ENCODE results near the gene TEX22. TPM values are rescaled to one million over a fixed set of nuclear protein-coding genes. Genes with fewer than 3 reads are reported as not detected.

TEX22 gene
- total RNA-seq, 2 donors from 2014 or later, result 0.23 to 0.71 TPM

DNA sequence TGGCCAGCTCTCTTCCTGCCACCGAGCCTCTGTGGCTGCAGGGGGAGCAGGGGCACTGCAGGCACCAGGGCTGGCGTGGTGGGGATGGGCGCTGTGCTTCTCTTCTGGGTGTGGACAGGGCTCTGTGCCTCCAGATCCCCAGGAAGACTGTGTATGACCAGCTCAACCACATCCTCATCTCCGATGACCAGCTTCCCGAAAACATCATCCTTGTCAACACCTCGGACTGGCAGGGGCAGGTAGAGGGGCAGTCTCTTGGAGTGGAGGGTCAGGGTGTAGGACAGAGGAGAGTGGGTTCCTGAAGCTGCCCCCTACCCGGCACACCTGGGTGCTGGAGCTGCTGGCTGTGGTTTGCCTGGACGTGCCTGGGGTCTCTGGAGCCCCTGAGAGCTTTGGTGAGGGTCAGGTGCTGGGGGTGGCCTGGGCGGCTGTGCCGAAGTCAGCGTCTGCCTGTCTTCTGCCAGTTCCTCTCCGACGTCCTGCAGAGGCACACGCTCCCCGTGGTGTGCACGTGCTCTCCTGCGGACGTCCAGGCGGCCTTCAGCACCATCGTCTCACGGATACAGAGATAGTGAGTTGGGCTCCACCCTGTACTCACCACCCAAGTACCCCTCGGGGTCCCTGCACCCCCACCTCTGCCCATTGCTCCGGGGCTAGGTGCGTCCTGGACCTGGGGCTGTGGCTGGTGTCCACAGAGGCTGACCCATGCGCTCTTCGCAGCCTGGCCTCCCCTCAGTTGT lies 15.8 kb upstream of the TEX22 start:
- no peak for DNase-seq (ENCODE audit: low spot score)
- intact Hi-C loops (cut with DNase I), result no loop called here

DNA sequence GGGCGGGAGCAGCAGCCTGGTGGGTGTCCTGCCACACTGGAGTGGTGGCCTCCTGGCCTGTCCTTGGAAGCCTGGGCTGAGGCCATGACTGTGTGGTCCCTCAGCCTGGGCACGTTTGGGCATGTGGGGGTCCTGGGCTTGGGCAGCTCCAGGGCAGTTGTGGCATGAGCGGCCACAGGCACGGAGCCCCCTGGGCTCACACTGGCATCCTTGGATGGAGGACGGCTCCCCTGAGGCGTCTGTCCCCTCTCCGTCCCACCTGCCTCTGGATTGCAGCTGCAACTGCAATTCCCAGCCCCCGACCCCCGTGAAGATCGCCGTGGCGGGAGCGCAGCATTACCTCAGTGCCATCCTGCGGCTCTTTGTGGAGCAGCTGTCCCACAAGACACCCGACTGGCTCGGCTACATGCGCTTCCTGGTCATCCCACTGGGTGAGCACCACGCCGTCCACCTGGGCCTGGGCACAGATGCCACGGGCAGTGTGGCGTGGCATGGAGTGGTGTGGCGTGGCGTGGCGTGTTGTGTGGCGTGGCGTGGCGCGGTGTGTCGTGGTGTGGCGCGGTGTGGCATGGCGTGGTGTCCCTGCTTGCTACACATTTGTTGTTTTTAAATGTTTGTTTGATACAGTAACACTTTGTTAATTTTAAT lies 15.1 kb upstream of the TEX22 start:
- no peak for DNase-seq (ENCODE audit: low spot score)
- intact Hi-C loops (cut with DNase I), result no loop called here

DNA sequence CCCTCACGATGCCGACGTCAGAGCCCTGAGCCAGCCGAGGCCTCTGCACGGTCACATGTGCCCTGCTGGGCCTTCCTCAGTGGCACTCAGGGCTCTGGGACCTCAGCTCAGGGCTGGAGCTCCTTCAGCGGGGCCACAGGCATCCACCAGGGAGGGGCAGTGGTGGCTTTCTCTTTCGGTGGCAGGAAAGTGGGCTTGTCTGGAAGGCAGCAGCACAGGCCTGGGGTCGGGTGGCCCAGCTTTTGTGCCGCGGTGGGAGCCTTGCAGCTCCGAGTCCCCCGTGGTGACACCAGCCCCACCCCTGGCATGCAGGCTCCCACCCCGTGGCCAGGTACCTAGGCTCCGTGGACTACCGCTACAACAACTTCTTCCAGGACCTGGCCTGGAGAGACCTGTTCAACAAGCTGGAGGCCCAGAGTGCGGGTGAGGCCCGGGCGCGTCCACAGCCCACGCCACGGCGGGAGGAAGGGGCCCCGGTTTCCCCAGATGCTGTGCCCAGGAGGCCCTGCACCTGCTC lies 14.2 kb upstream of the TEX22 start:
- intact Hi-C loops (cut with DNase I), result no loop called here
- no peak for DNase-seq (ENCODE audit: low spot score)

DNA sequence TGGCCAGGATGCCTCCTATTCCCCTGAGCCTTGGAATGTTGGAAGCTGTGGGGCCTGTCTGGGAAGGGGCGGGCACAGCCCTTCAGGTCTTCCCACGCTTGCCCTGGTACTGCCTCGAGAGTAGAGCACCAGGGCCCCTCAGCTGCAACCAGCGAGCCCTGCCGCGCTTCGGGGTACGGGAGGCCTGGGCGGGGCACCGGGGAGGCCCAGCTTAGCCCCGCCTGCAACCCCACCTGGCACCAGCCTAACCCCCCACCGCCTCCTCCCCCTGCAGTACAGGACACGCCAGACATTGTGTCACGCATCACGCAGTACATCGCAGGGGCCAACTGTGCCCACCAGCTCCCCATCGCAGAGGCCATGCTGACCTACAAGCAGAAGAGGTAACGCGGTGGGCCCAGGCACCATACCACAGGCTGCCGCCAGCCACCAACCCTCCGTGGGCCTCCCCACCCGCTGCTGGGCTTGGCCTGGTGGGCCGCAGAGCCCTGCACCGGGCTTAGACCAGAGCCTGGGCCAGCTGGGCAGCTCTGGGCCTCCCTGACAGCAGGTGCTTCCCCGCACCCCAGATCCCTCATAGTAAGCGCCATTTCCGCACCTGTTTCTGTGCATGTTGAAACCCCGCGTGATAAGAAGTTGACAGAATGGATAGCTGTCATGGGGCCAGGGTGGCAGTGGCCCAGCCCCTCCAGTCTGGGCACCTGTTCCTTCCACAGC lies 13.6 kb upstream of the TEX22 start:
- DNase-seq (ENCODE audit: low spot score), result no peak
- intact Hi-C loops (cut with DNase I), result no loop called here

DNA sequence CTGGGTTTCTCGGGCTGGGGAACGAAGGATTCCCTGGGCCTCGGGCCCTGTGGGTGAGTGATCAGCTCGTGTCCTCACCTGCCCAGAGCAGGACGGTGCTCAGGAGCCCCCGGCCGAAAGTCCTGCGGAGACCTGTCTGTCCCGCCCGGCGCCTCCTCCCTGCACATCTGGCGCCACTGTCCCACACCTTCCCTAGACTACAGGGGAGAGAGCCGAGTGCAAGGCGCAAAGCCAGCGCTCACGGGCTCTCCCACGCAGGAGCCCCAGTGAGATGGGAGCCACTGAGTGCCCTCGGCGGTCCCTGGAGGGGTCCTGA lies 13.1 kb upstream of the TEX22 start:
- peak; percentile 42 for DNase-seq (ENCODE audit: low spot score)
- intact Hi-C loops (cut with DNase I), result no loop called here

DNA sequence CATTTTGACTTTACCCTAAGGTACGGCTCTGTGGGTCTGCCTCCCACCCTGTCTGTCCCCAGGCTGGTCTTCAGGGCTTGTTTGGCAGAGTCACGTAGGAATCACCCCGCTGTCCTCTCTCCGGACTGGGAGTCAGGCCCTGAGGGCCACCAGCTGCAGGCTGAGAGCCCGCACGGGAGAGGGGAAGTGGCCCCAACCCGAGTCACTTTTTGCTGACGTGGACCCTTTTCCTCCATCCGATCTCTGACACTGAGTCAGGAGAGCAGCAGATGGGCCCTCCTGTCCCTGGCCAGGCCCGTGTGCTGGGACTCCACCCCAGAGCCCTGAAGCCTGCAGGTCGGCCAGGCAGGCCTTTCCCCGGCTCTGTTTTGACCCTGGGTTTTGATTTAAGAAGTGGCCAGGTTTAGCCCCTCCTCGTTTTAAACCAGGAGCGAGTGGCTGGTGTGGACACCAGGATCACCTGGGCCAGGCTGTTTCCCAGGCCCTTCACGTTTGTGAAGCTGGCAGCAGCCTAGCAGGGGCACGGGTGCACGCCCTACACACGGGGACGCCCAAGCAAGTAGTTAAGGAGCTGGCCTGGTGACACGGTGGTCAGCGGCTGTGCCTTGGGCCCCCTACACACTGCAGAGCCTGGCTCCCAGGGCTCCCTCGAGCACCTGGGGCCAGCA lies 12.5 kb upstream of the TEX22 start:
- DNase-seq (ENCODE audit: low spot score), result peak; percentile 81
- intact Hi-C loops (cut with DNase I), result no loop called here

DNA sequence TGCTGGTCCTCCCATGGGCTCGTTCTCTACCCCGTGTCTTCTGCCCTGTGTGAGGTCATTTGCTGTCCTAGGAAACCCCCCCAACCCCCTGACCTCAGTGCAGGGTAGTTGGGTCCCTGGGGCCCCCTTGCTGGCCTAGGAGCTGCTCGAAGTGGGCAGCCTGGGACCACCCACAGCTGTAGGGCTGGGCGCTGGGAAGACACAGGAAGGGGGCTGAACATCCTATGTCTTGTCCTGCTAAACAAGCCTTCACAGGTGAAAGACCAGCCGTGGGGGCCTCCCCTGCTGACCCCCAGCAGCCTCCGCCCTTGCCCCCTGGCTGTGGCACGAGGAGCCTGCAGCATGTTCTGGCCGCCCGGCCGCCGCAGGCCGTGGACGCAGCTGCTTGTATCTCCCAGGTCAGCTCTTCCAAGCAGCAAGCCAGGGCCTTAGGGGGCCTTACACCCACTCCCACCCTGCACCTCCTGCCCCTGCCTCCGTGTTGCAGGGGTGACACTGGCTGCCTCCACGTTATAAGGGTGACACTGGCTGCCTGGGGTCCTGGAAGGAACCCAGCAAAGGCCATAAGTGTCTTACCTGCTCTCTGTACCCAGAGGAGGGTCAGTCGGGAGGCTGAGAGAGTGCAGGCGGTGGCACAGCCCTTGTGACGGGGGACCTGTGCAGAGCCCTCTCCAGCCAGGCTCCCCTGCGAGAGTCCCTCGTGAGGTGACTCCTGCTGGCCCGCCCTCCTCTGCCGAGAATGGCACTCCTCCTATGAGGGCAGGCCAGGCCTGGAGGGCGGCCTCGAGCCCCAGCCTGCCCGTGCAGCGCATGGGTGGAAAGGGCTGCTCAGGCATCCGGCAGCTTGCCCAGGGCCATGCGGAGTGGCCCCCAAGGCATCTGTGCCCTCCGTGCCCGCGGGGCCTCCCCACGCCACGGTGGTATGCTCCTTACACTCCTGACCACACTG lies 11.5 kb upstream of the TEX22 start:
- intact Hi-C loops (cut with DNase I), result no loop called here
- no peak for DNase-seq (ENCODE audit: low spot score)

DNA sequence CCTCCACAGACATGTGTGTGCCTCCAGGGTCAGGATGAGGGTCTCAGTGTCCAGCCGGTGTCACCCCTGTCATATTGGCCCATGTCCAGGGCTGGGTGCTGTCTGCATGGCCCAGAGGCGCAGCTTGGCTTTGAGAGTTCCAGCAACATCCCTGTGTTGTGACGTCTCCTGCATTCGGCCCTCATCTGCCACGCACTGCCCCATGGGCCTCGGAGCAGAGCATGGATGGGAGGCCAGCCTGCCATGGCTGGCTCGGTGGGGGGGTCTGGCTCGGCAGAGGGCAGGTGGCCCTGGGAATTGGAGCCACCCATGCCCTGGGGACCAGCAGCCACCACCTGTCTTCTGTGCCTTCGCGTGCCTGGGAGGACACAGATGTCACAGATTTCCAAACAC lies 10.8 kb upstream of the TEX22 start:
- intact Hi-C loops (cut with DNase I), result no loop called here
- DNase-seq (ENCODE audit: low spot score), result no peak

DNA sequence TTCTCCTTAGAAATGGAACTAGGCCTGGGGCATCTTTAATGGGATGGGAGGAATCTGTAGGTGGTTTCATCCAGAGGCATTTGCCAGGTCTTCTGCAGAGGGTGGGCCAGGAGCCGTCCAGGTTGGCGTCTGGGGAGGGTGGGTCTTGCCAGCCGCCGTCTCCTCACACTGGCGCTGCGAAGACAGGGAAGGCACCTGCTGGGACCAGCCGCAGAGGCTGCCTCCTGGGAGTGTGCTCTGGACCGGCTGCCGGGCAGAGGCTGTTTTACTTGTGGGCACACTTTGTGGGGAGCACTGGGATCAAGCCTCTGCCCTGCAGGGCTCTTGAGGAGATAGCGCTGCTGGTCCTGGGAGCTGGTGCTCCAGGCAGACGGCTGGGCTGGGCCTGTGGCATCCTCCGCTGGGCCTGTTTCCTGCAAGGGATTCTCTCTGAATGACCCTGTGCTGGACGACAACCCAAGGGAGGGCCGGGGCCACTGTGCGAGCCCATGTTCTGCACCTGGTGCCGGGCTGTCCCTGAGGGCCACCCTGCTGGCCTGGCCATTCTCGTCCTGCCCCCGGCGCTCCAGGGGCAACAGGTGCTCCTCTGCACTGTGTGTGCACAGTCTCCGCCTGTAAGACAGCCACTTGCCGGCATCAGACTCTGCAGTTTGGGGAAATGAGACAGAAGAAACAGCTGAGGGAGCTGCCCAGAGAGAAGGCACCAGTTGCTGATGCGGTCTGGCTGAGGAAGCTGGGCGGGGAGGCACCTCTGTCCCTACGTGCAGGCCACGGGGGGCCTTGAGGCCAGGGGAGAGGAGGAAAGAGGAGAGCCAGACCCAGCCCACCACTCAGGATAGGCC lies 10.0 kb upstream of the TEX22 start:
- intact Hi-C loops (cut with DNase I), result no loop called here
- no peak for DNase-seq (ENCODE audit: low spot score)

DNA sequence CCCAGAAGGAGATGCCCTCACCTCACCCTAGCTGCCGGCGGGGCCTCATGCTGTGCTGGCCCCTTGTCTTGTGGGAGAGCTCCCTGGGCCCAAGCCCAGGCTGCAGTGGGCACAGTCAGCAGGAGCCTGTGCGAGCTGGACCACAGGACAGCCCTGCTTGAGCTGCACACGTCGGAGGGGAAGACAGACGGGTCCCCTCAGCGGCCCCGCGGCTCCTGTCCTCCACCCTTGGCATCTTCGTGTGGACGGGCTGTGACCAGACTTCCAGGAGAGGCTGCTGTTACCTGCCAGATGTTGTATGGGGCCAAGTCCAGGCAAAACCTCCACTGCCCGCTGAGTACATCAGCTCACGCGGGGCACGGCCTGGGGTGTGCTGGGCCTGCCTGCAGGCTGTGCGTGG lies 9.4 kb upstream of the TEX22 start:
- intact Hi-C loops (cut with DNase I), result no loop called here
- DNase-seq (ENCODE audit: low spot score), result no peak

DNA sequence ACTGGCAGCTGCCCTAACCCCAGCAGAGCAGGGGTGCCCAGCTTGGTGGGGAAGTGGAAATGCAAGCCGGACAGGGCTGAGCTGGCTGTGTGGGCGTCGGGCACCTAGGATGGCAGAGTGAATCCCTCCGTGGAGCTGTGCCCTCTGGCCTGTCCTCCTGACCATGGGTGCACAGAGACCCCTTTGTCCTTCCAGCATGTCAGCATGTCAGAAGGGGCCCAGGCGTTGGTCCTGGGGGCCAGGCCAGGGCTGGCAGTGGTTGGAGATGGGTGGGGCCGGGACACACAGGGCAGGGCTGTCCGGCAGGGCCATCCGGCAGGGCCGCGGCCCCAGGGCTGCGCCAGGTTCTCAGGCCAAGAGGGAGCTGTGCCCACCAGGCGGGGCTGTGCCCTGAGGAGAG lies 8.8 kb upstream of the TEX22 start:
- intact Hi-C loops (cut with DNase I), result no loop called here
- DNase-seq (ENCODE audit: low spot score), result no peak

DNA sequence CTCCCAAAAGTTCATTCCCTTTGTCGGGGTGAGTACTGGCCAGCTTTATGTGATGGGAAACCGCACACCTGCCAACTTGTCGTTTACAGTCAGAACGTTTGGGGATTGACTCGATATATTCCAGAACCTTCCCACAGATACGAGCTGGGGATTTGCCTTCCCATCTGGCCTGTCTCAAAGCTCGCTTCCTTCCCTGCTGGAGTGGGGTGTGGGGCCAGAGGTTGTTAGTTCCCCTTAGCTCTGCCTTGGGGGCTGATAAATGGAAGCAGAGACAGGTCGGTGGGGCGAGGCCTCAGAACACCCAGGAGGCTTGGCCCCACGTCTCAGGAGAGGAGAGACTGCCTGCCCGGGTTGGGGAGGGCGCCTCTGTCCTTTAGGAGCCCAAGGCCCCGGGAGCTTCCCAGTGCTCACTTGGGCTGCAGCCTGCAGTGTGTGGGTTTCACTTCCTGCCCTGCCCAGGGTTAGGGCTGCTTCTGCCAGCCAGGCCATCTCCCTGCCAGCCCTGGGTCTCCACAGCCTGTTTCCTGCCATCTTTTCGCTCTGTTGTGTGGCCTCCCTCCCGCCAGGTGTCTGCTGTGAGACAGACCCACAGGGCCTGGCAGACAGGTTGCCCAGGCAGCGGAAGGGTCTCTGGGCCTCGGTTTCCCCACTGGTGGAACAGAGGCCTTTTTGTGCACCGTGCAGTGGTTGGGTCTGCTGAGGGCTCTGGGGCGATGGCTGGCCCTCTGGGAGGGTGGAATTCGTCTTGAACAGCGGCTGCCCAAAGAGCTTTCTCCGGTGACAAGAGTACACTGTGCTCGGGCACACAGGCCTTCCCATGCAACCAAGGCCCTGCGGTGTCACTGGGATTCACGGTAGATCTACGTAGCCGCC lies 8.1 kb upstream of the TEX22 start:
- DNase-seq (ENCODE audit: low spot score), result no peak
- intact Hi-C loops (cut with DNase I), result no loop called here

DNA sequence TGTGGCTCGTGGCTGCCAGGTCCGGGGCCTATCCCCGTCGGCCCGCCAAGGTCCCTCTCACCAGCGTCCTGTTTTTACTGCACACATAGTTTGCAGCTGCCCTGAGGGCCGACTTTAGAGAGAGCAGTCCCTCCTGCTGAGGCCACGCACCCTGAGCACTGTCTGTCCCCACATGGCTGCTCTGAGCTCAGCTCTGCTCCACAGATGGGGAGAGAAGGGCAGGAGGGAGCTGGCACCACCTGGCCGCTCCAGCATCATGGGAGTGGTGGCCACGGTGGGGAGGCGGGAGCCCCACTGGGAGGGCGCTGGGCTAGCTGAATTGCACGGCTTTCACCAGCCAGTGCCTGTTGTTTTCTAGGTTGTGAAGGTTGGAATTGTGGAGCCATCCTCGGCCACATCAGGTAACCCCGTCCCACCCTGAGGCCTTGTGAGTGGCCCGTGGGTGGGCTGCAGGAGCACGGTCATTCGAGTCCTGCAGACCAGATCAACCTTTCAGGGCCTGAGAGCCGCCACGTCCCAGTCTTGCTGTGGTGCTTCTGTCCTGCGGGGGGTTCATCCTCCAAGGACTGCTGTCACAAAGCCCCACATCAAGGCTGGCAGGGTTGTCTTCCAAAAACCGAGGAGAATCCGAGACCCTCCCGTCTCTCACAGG lies 7.4 kb upstream of the TEX22 start:
- DNase-seq (ENCODE audit: low spot score), result no peak
- intact Hi-C loops (cut with DNase I), result no loop called here

DNA sequence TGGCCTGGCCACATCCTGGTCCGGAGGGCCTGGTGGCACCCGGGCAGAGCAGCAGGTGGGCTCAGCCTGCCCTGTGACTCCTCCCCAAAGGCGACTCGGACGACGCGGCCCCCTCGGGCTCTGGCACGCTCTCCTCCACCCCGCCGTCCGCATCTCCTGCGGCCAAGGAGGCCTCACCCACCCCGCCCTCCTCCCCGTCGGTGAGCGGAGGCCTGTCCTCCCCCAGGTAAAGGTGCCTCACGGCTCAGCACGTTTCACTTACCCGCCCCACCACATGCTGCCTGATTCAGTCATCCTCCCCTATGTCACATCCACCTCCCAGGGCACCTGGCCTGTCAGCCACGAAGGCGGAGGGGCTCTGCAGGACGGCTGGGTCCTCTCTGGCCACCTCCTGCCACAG lies 6.8 kb upstream of the TEX22 start:
- intact Hi-C loops (cut with DNase I), result no loop called here
- no peak for DNase-seq (ENCODE audit: low spot score)

DNA sequence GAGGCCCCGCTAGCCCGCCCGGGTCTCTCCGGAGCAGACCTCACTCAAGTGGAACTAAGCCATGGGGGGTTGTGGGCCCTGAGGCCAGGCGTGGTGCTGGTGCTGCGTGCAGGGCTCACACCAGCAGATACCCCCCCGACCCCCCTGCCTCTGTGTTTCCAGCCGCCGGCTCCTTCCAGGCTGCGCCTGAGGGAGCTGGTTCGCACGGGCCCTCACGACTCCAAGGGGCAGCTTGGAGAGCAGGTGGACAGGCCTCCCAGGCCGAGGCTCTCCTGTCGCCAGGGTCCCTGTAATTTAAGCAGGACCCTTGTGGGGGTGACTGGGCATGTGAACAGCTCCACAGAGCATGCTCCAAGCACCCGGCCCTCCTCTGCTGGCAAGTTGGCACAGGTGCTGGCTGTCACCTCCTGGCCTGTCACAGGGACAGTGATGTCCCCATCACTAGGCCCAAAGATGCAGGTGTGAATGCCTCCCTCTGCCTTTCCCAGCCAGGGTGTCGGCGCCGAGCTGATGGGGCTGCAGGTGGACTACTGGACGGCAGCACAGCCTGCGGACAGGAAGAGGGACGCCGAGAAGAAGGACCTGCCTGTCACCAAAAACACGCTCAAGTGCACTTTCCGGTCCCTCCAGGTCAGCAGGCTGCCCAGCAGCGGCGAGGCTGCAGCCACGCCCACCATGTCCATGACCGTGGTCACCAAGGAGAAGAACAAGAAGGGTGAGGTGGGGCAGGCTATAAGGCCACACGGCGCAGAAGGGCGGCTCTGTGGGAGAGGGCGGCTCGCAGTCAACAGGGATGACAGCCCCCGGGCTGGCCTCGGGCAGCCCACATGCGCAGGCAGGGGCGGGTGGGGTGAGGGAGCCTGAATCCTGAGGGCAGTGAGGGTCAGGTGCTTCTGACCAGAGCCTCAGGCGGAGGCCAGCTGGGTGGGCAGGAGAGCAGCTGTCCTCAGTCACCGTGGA lies 5.9 kb upstream of the TEX22 start:
- no peak for DNase-seq (ENCODE audit: low spot score)
- intact Hi-C loops (cut with DNase I), result no loop called here

DNA sequence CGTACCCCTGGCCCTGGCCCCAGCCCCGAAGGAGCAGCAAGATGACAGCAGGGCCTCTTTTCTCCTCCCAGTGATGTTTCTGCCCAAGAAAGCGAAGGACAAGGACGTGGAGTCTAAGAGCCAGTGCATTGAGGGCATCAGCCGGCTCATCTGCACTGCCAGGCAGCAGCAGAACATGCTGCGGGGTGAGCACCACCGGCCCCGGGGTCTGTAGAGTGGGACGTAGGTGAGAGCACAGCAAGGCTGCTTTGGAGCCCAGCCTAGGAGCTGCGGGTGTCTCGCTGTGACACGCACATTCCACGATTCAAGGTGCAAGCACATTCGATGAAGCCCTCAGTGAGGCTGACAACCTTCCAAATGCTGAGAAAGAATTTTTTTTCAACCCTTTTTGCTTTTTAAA lies 5.2 kb upstream of the TEX22 start:
- intact Hi-C loops (cut with DNase I), result no loop called here
- no peak for DNase-seq (ENCODE audit: low spot score)

Measured in posterior vena cava (tissue), 2 donors.